NCI-H146 (cell line): ENCODE results near the gene PRKACA.
"Not testable (repeated sequence)": the region's sequence is repeated elsewhere in the genome, so short reads cannot be mapped to it uniquely, and the experiment has no call there.

ENCODE experiments used
- DNase-seq: peaks from one replicate; lab custom pipeline; 2025; lab: John Stamatoyannopoulos, UW

PRKACA gene

DNA sequence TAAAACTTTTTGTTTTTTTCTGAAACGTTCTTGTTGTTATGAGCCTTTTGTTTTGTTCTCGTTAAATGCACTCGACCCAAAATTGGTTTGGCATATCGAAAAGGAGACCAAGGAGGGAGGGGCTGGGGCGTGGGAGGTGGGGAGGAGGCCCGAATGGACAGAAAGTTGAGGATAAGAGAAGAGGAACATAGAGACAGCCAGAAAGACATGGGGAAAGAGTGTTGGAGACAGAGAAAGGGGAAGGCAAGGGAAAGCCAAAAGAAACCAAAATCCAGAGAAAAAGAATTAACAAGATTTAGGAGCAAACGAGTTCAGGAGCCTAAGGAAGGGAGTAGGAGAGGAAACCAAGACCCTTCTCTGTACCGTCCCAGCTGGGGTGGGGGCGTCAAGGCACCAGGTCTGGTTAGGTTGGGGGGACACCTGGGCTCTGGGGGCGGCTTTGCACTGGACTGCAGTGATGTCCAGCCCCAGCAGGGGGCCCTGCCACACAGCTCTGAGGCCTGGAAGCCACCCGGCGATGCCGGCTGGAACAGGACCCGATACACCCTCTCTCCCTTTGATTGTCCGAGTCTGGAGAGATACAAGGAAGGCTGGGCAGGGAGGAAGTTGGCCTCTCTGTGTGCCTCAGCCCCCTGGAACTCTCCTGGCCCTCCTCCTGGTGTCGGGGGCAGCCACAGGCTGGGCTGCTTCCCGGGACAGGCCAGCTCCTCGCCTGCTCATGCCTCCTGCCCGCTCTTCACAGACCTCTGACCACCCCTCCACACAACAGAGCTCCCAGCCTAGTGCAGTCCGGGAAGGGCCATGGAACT is 30.4 kb upstream of the PRKACA start:
- DNase-seq = peak; percentile 61

- DNase-seq = no peak
Observed at GRCh38 chr19:14146789-14147216, 29.2 kb upstream of the PRKACA start.

DNA sequence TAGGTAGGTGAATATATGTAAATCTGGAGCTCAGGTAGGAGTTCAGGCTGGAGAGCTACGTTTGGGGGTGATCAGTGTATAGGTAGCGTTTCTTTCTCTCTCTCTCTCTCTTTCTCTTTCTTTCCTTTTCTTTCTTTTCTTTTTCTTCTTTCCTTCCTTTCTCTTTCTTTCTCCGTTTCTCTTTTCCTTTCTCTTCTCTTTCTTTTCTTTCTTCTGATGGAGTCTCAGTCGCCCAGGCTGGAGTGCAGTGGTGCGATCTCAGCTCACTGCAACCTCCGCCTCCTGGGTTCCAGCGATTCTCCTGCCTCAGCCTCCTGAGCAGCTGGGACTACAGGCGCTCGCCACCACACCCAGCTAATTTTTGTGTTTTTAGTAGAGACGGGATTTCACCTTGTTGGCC is 28.6 kb upstream of the PRKACA start:
- not testable (repeated sequence) for DNase-seq

DNA sequence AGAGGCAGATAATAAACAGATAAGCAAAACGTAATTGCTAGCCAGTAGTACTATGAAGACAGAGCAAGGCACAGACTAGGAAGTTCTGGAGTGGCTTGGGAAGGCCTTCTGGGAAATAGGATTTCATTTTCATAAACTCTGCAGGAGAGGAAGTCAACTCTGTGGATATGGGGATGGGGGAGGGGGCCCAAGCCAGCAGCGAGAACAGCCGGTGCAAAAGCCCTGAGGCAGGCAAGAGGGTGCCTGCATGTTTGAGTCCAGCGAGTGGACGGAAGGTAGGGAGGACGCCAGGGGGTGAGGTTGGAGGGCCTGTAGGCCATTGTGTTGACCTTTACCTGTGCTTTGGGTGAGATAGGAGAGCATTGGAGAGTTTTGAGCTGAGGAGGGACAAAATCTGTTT is 27.8 kb upstream of the PRKACA start:
- no peak for DNase-seq

DNA sequence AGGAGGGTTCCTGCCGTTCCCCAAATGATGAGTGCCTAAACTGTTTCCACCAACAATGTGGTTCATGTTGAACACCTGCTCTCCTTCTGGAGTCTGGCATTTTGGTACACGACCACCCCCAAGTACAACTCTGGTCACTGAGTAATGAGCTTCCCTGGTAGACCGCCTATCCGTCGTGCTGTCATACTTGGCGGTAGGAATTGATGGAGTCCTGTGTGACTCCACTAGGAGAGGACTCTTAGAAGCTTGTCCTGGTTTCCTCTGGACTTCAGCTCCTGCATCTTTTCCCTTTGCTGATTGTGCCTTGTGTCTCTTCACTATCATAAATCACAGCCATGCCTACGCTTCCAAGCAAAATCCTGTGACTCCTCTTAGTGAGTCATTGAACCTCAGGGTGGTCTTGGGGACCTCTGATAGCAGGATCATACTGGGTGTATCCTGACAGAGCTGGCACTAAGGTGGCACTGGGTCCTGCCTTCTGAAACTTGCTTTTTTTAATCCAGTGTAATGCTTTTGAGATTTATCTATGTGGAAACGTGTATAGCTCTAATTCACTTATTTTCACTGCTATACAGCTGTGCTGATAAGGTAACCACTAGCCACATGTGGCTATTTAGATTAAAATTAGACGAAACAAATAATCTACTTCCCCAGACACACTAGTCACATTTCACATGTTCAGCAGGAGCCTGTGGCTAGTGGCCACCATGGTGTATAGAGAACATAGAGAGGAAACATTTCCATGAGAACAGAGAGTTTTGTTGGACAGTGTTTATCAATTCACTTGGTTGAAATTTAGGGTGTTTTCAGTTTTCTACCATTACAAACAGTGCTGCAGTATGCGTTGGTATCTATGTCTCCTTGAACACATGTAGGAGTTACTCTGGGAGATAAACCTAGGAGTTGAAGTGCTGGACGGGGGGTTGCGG is 25.0 kb upstream of the PRKACA start:
- DNase-seq = no peak

- DNase-seq = no peak
Observed at GRCh38 chr19:14141041-14141440, 23.5 kb upstream of the PRKACA start.

DNA sequence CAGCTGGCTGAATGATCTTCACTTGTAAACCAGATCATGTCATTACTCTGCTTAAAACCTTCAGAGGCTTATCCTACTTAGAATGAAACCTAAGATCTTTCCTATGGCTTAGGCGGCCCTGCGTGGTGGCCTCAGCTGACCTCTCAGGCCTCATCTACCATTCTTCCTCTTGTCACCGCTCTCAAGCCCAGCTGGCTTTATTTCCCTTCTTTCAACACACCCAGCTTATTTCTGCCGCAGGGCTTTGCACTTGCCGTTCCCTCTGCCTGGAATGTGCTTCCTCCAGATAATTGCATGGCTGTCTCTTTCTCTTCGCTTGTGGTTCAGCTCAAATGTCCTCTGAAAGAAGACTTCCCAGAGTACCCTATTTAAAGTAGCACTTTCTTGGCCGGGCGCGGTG is 22.4 kb upstream of the PRKACA start:
- DNase-seq = no peak

- DNase-seq = no peak
Observed at GRCh38 chr19:14138576-14139265, 21.2 kb upstream of the PRKACA start.

- DNase-seq = peak; percentile 100
Observed at GRCh38 chr19:14136509-14137281, 19.1 kb upstream of the PRKACA start, which contains the start of gene ASF1B. ASF1B (minus strand) TSS chr19:14136589; CDS start chr19:14136456, 133 bp downstream.

DNA sequence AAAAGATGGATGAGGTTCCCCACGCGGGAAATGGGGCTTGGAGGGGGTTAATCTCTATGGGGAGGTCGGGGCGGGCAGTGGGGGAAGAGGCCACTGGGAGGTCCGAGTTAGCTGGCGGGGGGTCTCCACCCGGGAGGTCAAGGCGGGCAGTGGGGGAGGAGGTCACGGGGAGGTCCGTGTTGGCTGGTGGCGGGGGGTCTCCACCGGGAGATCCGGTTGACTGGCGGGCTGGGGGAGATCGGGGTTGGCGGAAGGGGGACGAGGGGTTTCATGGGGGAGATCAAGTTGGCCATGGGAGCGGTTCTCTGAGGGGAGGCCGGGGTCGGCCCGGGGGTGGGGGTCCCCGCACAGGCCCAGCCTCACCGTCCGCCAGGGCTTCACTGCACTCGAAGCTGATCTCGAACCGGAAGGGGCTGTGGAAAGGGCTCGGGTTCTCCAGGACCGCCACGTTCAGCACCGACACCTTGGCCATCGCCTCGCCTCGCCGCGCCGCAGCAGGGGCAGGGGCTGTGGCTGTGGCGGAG is 18.5 kb upstream of the PRKACA start:
- DNase-seq = peak; percentile 44

DNA sequence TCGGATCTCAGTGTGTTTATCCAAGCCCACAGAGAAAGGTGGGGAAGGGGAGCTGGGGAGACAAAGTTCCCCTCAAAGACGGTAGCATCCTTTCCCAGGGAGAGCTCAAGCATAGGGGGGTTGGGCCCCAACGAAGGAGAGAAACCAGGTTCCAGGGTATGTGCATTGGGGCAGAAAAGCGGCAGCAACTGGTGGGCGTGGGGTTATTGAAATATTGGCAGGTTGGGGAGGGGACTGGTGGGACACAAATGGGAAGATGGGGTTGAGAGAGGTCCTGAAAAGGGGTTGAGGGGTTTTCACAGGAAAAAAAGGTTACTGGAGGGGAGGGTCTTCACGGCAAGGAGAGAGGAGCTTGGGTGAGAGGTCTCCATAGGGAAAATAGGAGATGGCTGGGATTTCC is 17.8 kb upstream of the PRKACA start:
- DNase-seq = no peak

DNA sequence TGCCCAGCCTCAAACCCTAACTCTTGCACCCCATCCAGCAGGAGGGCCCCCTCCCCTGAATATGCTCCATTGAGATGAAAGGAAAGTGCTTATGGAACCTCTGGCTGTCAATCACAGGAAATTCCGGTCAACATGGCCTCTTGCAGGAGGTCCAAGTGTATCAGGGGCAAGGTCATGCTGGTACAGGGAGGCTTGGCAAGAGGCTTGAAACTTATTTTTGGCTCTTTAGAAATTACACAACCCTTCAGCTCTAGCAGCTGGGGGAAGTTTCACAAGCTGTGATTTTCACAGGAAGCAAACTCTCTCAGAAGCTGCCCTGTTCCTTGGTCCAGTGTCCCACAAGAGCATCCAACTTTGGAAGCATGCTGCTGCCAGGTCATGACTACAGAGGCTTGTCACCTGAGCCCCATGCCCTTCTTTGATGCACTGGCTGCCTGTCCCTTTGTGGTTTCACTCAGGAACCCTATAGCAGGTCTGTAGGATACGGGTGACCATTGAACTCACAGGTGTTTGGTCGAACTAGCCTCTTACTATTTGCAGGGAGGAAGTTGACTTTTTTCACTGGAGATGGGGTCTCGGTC is 10.5 kb upstream of the PRKACA start:
- no peak for DNase-seq

DNA sequence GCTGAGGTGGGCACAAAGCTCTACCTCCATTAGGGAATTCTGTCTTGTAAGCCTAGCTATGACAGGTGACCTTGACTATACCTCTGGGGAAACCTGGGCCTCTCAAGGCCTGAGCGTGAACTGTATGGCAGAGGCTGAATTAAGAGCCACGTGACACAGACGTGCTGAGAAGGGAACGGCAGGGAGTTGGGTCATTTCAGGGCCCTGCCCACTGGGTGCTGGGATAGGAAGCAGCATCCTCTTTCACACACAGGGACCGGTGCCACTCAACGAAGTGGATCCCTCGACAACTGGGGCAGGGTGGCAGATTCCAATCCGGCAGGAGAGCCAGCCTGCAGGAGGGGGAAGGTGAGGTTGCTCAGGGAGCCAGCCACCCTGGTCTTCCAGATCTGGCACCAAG is 9.6 kb upstream of the PRKACA start:
- no peak for DNase-seq

DNA sequence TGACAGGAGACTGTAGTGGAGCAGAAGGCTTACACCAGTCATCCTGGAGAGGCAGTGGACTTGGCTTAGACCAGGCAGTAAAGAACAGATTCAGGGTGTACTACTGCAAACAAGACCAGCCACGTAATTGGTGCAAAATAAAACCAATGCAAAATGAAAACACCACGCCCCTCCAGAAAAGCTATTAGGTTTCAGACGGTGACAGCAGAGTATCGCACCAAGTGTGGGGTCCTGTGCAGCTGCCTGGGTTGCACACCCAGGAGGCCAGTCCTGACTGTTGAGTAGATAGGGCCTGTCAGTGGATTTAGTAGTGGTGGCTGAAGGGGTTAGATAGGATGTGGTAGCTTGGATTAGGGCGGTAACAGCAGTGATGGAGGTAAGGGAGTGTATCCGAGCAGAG is 5.4 kb upstream of the PRKACA start:
- DNase-seq = no peak

DNA sequence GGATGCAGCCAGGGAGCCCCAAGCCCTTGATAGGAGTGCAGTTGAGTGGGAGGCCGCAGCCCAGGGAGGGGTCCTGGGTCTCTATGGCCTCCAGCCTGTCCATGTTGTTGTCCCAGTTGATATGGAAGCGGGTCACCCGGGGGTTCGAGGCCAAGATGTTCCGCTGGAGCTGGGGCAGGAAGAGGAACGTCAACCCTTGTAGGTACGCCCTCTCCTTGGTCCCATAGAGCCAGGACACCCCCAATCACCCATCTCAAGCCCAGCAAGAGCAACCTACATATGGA is 2.9 kb upstream of the PRKACA start:
- DNase-seq = no peak

GRCh38 chr19:14119644-14120496 is 2.3 kb upstream of the PRKACA start:
- no peak for DNase-seq

GRCh38 chr19:14119146-14119545 is 1.6 kb upstream of the PRKACA start:
- no peak for DNase-seq

GRCh38 chr19:14118165-14119051 is 846 bp upstream of the PRKACA start:
- peak; percentile 93 for DNase-seq

DNA sequence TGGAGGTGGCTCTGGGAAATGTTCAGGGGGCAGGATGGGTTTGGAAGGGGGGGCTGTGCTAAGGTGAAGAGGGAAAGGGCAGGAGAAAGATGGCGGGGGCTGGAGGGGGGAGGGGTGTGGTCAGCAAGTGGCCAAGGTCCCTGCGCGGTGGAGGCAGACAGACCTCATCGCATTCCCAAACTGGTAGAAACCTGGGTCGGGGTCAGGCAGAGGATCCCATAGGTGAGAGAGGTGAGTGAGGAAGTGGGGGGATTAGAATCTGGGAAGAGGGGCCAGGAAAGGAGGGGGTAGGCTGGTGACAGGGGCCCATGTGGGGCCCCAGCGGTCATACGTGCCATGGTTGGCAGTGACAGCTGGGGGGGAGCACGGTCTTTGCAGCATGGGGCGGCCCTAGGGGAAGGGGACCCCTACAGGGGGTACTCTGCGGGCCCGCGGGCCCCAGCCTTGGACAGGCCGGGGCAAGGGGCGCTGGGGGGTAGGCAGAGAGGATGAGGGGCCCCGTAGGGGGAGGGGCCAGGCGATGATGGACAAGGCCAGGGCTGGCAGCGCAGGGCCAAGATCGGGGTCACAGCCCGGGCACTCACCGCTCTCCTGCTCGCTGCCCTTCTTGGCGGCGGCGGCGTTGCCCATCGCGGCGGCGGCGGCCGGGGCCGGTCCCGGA is 514 bp downstream of the PRKACA start:
- DNase-seq = peak; percentile 30
